Measurements from ENCODE around the gene LAMC3. TPM values are rescaled to one million over a fixed set of nuclear protein-coding genes. Genes with fewer than 3 reads are reported as not detected.

LAMC3 gene
- 0.22 TPM for total RNA-seq
- long read RNA-seq = 0 reads

DNA sequence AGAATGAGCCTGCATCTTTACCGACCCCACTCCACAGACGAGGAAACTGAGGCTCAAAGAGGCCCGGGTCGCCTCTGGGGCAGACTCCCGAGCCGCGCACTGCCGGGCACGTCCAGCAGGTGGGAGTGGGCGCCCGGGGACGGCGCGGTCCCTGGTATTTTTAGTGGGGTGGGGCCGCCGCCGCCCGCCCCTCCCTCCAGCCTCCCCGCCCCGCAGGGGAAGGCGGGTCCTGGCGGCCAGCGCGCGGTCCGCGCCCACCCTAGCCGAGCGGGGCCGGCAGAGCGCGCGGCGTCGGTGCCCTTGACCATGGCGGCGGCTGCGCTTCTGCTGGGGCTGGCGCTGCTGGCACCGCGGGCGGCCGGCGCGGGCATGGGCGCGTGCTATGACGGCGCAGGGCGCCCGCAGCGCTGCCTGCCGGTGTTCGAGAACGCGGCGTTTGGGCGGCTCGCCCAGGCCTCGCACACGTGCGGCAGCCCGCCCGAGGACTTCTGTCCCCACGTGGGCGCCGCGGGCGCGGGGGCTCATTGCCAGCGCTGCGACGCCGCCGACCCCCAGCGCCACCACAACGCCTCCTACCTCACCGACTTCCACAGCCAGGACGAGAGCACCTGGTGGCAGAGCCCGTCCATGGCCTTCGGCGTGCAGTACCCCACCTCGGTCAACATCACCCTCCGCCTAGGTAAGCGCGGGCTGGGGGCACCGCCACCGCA is at the start of gene LAMC3:
TSS of gene LAMC3 (plus strand) at position 266 of the 710 bp plus-strand sequence. CDS start at position 307, 41 bp downstream.
- intact Hi-C loops (cut with DNase I) = loop anchor here (5.0 kb wide), 1 partner anchor 38 kb away; no protein-coding TSS in a partner anchor
- ATAC-seq (no peak), DNase-seq (ENCODE audit: missing footprints) (no peak)

GRCh38 chr9:130959809-130960334 is 49.1 kb upstream of the LAMC3 start:
- intact Hi-C loops (cut with DNase I) = no loop called here
- ATAC-seq = no peak
- DNase-seq (ENCODE audit: missing footprints) = no peak

DNA sequence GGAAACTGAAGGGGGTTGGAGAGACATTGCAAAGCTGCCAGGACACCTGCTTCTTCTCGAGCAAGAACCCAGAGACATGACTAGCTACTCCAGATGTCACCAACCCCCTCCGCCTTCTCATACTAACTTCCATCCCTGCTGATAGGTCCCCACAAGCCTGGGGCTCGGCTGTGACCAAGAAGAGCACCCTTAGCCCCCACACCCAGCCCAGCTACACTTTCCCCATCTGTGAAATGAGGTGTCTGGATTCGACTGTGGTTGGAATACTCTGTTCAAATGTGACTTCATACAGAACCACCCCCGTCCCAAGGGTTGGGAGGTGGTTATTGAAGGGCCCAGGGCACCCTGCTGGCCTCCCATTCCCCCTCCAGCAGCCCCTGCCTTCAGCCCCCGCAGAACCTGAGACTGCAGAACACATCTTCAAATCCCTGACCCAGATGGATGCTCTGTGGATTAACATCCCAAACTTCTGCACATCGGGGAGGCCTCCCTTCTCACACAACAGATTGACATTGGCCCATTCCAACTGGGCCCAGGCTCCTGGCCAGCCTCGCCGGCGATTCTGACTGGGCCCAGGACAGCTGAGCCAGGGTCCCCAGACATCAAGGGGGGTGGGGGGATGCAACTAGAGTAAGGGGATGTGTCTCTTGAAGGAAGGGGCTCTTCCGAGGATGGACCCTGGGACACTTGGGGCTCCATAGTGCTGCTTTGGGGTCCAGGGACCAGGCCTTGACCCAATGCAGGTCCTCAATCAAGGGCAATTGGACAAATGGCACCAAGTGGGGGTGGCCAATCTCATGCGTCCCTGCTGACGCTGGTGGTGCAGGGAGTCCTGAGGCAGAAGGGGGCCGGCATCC is 48.2 kb upstream of the LAMC3 start:
- ATAC-seq (no peak), DNase-seq (ENCODE audit: missing footprints) (no peak)
- intact Hi-C loops (cut with DNase I) = no loop called here

- intact Hi-C loops (cut with DNase I) = no loop called here
- no peak for DNase-seq (ENCODE audit: missing footprints)
Observed at GRCh38 chr9:130961511-130962300, 47.3 kb upstream of the LAMC3 start.

GRCh38 chr9:130962418-130963316 is 46.3 kb upstream of the LAMC3 start:
- DNase-seq (ENCODE audit: missing footprints) (no peak), ATAC-seq (no peak)
- intact Hi-C loops (cut with DNase I) = no loop called here

More at GRCh38 chr9:130961511-130962300, 47.3 kb upstream of the LAMC3 start:
- no peak for ATAC-seq

DNA sequence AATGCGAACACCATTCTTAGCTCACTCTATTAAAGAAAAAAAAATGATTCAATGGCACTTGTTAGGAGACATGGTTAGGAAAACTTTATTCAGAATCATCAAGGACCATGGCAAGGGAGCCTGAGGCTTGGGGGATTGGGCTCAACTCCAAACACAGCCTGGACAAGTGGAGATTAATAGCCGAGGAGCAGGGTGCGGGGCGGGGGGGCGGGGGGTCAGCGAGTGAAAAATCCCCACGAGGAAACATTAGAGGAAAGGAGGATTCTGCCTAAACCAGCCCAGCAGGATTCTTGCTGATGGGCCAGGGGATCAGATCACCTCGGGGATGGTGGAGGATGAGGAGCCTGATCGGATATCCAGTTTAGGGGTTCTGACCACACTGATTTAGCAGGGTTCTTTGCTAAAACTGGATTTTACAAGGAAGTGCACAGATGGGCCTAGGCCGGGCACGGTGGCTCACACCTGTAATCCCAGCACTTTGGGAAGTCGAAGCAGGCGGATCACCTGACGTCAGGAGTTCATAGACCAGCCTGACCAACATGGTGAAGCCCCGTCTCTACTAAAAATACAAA is 45.6 kb upstream of the LAMC3 start:
- DNase-seq (ENCODE audit: missing footprints) (no peak), ATAC-seq (no peak)
- intact Hi-C loops (cut with DNase I) = no loop called here

DNA sequence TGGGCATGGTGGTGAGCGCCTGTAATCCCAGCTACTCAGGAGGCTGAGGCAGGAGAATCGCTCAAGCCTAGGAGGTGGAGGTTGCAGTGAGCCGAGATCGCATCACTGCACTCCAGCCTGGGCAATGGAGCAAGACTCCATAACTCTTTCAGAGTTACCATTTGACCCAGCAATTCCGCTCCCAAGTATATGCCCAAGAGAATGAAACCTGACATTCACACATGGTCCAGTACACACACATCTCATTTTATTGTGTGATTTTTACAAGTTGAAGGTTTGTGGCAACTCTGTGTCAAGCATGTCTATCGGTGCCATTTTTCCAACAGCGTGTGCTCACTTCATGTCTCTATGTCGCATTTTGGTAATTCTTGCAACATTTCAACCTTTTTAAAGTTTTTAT is 45.1 kb upstream of the LAMC3 start:
- DNase-seq (ENCODE audit: missing footprints) (no peak), ATAC-seq (no peak)
- intact Hi-C loops (cut with DNase I) = no loop called here

DNA sequence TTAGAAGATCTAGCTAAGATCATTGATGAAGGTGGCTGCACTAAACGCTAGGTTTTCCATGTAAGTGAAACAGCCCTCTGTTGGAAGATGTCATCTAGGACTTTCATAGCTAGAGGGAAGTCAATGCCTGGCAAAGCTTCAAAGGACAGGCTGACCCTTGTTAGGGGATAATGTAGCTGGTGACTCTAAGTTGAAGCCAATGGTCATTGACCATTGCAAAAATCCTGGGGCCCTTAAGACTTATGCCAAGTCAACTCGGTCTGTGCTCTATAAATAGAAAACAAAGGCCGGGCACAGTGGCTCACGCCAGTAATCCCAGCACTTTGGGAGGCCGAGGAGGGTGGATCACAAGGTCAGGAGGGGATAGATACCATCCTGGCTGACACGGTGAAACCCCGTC is 43.3 kb upstream of the LAMC3 start:
- intact Hi-C loops (cut with DNase I) = no loop called here
- peak; percentile 63 for ATAC-seq

DNA sequence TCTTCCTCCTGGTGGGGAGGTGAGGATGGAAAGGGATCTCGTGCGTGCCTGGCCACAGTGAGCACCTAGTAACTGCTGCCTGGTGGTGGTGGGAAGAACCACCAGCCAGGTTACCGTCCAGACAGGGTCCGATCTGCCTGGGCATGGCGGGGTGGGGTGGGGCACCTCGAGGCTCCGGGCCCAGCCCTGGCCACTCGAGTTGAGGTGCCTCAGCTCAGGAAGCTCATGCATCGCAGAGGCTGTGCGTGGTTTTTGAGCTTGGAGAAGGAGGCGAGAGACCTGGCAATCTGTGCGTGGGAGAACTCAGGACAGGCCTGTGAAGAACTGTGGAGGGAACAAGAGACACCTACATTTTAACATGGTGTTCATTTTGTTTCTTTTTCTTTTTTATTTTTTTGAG is 38.9 kb upstream of the LAMC3 start:
- DNase-seq (ENCODE audit: missing footprints) (no peak), ATAC-seq (no peak)
- intact Hi-C loops (cut with DNase I) = no loop called here

More for the DNA sequence above, 43.3 kb upstream of the LAMC3 start:
- DNase-seq (ENCODE audit: missing footprints) = no peak

GRCh38 chr9:130970855-130971254 is 38.1 kb upstream of the LAMC3 start:
- ATAC-seq = no peak
- no peak for DNase-seq (ENCODE audit: missing footprints)
- intact Hi-C loops (cut with DNase I) = no loop called here

DNA sequence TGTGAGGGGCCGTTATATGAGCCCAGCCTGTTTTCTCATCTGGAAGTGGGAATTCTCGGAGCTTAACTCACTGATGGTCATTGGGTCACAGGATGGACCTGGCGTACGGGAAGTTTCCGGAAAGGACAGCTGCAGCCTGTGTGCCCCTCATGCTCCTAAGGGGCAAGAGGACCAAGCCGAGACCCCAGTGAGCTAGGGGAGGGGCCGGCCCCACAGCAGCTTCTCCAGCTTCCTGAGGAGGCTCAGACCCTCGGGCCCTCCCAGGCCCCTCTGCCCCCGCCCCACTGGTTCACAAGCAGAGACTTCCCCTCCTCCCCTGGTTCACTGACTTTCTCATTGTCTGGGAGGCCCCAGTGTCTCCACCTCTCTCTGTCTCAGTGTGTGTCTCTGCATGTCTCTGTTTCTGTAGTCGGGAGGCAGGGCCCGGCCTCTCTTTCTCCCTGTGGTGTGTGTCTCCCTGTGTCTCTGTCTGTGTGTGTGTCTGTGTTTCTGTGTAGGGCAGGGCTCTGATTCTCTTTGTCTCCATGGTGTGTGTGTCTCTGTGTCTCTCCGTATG is 37.6 kb upstream of the LAMC3 start:
- intact Hi-C loops (cut with DNase I) = no loop called here
- DNase-seq (ENCODE audit: missing footprints) = no peak
- no peak for ATAC-seq

DNA sequence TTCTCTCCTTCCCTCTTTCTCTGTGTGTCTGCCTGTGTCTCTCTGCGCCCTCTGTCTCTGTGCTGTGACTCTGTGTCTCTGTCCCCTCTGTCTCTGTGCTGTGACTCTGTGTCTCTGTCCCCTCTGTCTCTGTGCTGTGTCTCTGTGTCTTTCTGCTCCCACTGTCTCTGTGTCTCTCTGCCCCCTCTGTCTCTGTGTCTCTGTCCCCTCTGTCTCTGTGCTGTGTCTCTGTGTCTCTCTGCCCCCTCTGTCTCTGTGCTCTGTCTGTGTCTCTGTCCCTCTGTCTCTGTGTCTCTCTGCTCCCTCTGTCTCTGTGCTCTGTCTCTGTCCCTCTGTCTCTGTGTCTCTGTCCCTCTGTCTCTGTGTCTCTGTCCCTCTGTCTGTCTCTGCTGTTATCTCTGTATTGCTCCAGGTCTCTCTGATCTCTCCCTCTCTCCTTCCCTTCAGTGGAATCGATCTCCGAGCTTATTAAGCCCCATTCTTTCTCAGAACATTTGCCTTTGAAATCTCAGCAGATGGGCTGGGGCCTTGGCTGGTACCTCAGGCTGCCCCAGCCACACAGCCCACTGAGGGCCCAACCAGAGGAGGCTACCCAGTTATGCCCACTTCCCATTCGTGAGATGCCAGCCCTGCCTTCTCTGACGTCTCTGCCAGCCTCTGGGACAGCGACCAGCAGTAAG is 36.6 kb upstream of the LAMC3 start:
- DNase-seq (ENCODE audit: missing footprints) = no peak
- ATAC-seq = peak; percentile 22
- intact Hi-C loops (cut with DNase I) = no loop called here

DNA sequence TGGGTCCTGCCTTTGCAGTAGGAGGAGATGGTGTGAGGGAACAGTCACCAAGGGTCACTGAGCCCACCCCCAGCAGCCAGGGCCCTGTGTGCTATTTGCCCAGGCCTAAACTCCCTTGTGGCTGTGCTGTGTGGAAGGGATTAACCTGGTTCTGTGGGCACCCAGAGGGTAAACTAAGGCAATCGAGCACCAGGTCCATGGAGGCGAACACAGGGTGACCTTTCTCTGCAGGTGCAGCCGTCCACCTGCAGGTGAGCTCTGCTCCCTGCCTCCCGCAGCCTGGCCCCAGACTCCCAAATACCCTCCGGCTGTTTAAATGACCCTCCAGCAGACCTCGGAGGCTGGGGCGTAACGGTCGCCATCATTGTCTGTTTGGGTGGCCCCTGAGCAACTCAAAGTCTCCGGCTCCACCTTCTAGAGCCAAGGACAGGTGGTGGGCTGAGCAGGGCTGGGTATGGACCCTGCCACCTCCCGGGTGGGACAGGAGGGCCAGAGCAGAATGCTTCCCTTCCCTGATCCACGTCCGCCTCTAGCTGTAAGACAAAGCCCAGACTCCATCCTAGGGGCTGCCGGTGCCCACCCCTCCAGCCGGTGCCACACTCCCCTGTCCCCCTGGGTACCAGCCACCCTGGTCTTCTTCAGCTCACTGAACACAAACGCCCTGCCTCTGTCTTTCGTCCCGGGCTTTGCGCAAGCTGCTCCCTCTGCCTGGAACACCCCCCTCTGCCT is 35.9 kb upstream of the LAMC3 start:
- ATAC-seq (no peak), DNase-seq (ENCODE audit: missing footprints) (no peak)
- intact Hi-C loops (cut with DNase I) = no loop called here

- ATAC-seq (no peak), DNase-seq (ENCODE audit: missing footprints) (no peak)
- intact Hi-C loops (cut with DNase I) = no loop called here
Observed at GRCh38 chr9:130973686-130974281, 35.2 kb upstream of the LAMC3 start.

- no peak for ATAC-seq
- intact Hi-C loops (cut with DNase I) = no loop called here
- no peak for DNase-seq (ENCODE audit: missing footprints)
Observed at GRCh38 chr9:130974697-130975096, 34.3 kb upstream of the LAMC3 start.

DNA sequence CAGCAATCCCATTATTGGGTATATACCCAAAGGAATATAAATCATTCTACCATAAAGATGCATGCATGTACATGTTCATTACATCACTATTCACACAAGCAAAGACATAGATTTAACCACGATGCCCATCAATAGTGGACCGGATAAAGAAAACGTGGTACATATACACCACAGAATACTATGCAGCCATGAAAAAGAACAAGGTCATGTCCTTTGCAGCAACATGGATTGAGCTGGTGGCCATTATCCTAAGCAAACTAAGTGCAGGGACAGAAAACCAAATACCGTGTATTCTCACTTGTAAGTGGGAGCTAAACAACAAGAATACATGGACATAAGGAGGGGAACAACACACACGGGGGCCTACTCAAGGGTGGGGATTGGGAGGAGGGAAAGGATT is 33.8 kb upstream of the LAMC3 start:
- intact Hi-C loops (cut with DNase I) = no loop called here
- DNase-seq (ENCODE audit: missing footprints) (no peak), ATAC-seq (no peak)

All from Right ventricle myocardium inferior (tissue), 1 donor.